Subcutaneous adipose tissue (tissue), 4 donors: ENCODE measurements around the gene PSMD3. TPM values are rescaled to one million over a fixed set of nuclear protein-coding genes. Genes with fewer than 3 reads are reported as not detected.

Experiments used
- CTCF ChIP-seq: fragments of 450-650 bp; IDR thresholded peaks from one replicate; pipeline ENCODE4 v1.5.1; 2016; ENCODE audit warnings: low read depth, mild to moderate bottlenecking, control low read depth, antibody characterized with exemption, moderate library complexity
- total RNA-seq, 4 donors: library from RNA; depleted of rRNA; stranded (reverse); fragments of >200 nt; gene quantifications; one replicate each; pipeline ENCODE4 v1.1.0, GENCODE V29; 2016

PSMD3 gene
- total RNA-seq, 4 donors from 2014 or later: 52.2 to 86.8 (median 68.2) TPM

GRCh38 chr17:40026816-40027613 is 46.4 kb downstream of the PSMD3 start:
- no peak for TF ChIP-seq CTCF

GRCh38 chr17:40027614-40028012 is 47.0 kb downstream of the PSMD3 start:
- no peak for TF ChIP-seq CTCF

GRCh38 chr17:40028595-40028994 is 48.0 kb downstream of the PSMD3 start:
- no peak for TF ChIP-seq CTCF

GRCh38 chr17:40031706-40032105 is 51.1 kb downstream of the PSMD3 start:
- TF ChIP-seq CTCF: no peak

GRCh38 chr17:40032322-40033320 is 52.0 kb downstream of the PSMD3 start:
- TF ChIP-seq CTCF: no peak

GRCh38 chr17:40033339-40033738 is 52.7 kb downstream of the PSMD3 start:
- no peak for TF ChIP-seq CTCF

GRCh38 chr17:40034426-40035161 is 54.0 kb downstream of the PSMD3 start:
- no peak for TF ChIP-seq CTCF
